ENCODE measurements around the gene ZNF830. TPM values are rescaled to one million over a fixed set of nuclear protein-coding genes. Genes with fewer than 3 reads are reported as not detected.

ZNF830 gene
- total and polyA plus RNA-seq, 9 of the 15 experiments (the other 6 are each of a cell fraction or from before 2014, with no cell fraction given) = 13.1 to 28.7 (median 21.7) TPM

GRCh38 chr17:34961093-34961911 is at the start of gene ZNF830, which contains the start of gene CCT6B (continued):
- TF ChIP-seq MGA (IDR thresholded peaks at IDR 0.05) (no peak; the same call in 1 of the 2 replicates), POLR2AphosphoS2 (IDR thresholded peaks at IDR 0.05; ENCODE audit: low read length) (peak; percentile 84; the same call in 1 of the 2 replicates), NFXL1 (CRISPR knock-in tag; IDR thresholded peaks at IDR 0.05) (no peak), POLR2AphosphoS5 (IDR thresholded peaks at IDR 0.05; ENCODE audit: control insufficient read depth, insufficient read depth, low read depth, low read length) (peak; percentile 86), MEIS2 (IDR thresholded peaks at IDR 0.05; ENCODE audit: partially characterized antibody) (no peak), CBX8 (IDR thresholded peaks at IDR 0.05; ENCODE audit: borderline replicate concordance, extremely low read depth, low read depth, low read length, poor library complexity, severe bottlenecking) (no peak), NCOA2 (IDR thresholded peaks at IDR 0.05; ENCODE audit: partially characterized antibody in 2 of 2) (no peak), FUS (optimal IDR thresholded peaks at IDR 0.05; ENCODE audit: low read depth, low read length) (no peak), HNRNPK (IDR thresholded peaks at IDR 0.05; ENCODE audit: low read depth, low read length, poor library complexity, severe bottlenecking) (no peak), ZC3H11A (IDR thresholded peaks at IDR 0.05; ENCODE audit: low read depth, low read length) (no peak), PRMT5 (CRISPR knock-in tag; IDR thresholded peaks at IDR 0.05) (no peak), ZNF511 (CRISPR knock-in tag; IDR thresholded peaks at IDR 0.05) (no peak), SMARCC2 (IDR thresholded peaks at IDR 0.05; ENCODE audit: low read depth) (no peak), ZKSCAN3 (CRISPR knock-in tag; IDR thresholded peaks at IDR 0.05) (no peak), ARNT (IDR thresholded peaks at IDR 0.05) (no peak; a peak in 1 of 4 replicates), SAFB (IDR thresholded peaks at IDR 0.05; ENCODE audit: borderline replicate concordance, low read depth, low read length) (no peak)

Measured in K562 (cell line).